Measurements from ENCODE around the gene FASTK. TPM values are rescaled to one million over a fixed set of nuclear protein-coding genes. Genes with fewer than 3 reads are reported as not detected.
A peak's percentile ranks its signal among the peaks of the same experiment; 100 is the strongest.
"Not testable (repeated sequence)": the region's sequence is repeated elsewhere in the genome, so short reads cannot be mapped to it uniquely, and the experiment has no call there.

The FASTK gene
- total RNA-seq, 1 experiment from 2014 or later: 104 TPM

GRCh38 chr7:151056666-151057505, 23.7 kb downstream of the FASTK start:
- DNase-seq (ENCODE audit: low read depth in 1 of 2, low spot score in 2 of 2): no peak
- H3K4me3 ChIP-seq: peak overlapping the region; percentile 47
- H3K27me3 ChIP-seq (replicated peaks): no peaks in the 10 kb centered on the region
- H3K9me3 ChIP-seq (replicated peaks): no peaks in the 10 kb centered on the region
- H3K4me1 ChIP-seq (replicated peaks): peaks cover 33% of the 10 kb centered on the region
- peaks cover 2% of the 10 kb centered on the region for H3K36me3 ChIP-seq
- no peak overlapping the region for H3K27ac ChIP-seq

DNA sequence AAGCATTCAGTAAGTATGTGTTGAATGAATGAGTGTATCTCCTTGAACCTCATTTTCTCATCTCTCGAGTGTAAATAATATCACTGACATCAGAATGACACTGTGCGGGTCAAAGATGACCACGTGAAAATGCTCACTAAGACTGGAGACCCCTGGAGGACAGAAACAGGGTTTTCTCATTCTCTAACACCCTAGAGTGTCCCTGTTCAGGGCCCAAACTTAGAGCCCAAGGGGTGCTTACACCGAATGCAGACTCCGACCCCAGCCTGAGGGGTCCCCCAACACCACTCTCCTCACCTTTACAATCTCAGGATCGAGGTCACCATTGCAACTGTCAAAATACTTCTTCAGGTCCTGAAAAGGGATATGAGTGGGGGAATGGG, 24.3 kb downstream of the FASTK start:
- no peak for DNase-seq (ENCODE audit: low read depth in 1 of 2, low spot score in 2 of 2)

DNA sequence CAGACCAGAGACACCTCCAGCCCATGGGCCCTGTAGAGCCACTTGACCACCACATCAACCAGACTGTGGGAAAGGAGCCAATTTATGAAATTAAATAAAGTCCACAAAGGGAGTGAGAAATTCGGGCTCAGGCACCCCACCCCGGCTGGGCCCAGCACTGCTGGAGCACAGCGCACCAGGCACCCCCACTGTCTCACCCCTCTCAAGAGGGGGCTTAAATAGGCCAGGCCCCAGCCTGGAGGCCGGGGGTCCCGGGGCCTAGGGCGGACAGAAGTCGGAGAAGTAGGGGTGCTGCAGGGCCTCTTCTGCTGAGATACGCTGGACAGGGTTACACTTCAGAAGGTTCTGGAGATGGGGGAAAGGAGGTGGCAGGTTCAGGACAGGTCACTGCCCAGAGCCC, 26.9 kb downstream of the FASTK start:
- Histone ChIP-seq H3K4me1 (replicated peaks) (peaks cover 21% of the 10 kb centered on the region), H3K27me3 (replicated peaks) (peaks cover 10% of the 10 kb centered on the region), H3K27ac (no peak overlapping the region), H3K4me3 (no peak overlapping the region), H3K9me3 (replicated peaks) (no peaks in the 10 kb centered on the region), H3K36me3 (no peaks in the 10 kb centered on the region)
- DNase-seq (ENCODE audit: low read depth in 1 of 2, low spot score in 2 of 2): no peak

More for the DNA sequence above, 24.3 kb downstream of the FASTK start:
- no peaks in the 10 kb centered on the region; the same call in 1 of the 2 replicates for H3K36me3 ChIP-seq
- H3K4me1 ChIP-seq (replicated peaks): peaks cover 32% of the 10 kb centered on the region
- H3K27ac ChIP-seq: no peak overlapping the region
- H3K4me3 ChIP-seq: no peak overlapping the region
- no peaks in the 10 kb centered on the region for H3K9me3 ChIP-seq (replicated peaks)
- H3K27me3 ChIP-seq (replicated peaks): no peaks in the 10 kb centered on the region

- no peak for DNase-seq (ENCODE audit: low read depth in 1 of 2, low spot score in 2 of 2)
- Histone ChIP-seq H3K9me3 (replicated peaks) (no peaks in the 10 kb centered on the region), H3K4me1 (replicated peaks) (peaks cover 15% of the 10 kb centered on the region), H3K27ac (no peak overlapping the region), H3K4me3 (no peak overlapping the region), H3K27me3 (replicated peaks) (peaks cover 10% of the 10 kb centered on the region), H3K36me3 (no peaks in the 10 kb centered on the region)
Observed at GRCh38 chr7:151053096-151053495, 27.5 kb downstream of the FASTK start.

DNA sequence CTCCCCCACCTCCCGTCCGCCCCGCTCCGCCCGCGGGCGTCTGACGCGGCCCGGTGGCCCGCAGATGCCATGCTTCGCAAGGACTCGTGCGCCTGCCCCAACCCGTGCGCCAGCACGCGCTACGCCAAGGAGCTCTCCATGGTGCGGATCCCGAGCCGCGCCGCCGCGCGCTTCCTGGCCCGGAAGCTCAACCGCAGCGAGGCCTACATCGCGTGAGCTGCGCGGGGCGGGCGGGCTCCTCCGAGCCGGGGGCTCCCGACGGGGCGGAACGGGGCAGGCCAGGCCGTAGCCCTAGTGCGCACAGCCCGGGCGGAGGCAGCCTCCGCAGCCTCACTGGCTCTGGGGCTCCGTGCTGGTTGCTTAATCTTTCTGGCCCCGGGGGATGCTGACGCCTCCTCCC, 29.5 kb downstream of the FASTK start:
- peaks cover 10% of the 10 kb centered on the region for H3K27me3 ChIP-seq (replicated peaks)
- H3K27ac ChIP-seq: no peak overlapping the region
- H3K9me3 ChIP-seq (replicated peaks): no peaks in the 10 kb centered on the region
- H3K36me3 ChIP-seq: no peaks in the 10 kb centered on the region; the same call in 1 of the 2 replicates
- peaks cover 8% of the 10 kb centered on the region for H3K4me1 ChIP-seq (replicated peaks)
- no peak overlapping the region for H3K4me3 ChIP-seq
- peak in 1 of 2 experiments; percentile 26 for DNase-seq (ENCODE audit: low read depth in 1 of 2, low spot score in 2 of 2)

DNA sequence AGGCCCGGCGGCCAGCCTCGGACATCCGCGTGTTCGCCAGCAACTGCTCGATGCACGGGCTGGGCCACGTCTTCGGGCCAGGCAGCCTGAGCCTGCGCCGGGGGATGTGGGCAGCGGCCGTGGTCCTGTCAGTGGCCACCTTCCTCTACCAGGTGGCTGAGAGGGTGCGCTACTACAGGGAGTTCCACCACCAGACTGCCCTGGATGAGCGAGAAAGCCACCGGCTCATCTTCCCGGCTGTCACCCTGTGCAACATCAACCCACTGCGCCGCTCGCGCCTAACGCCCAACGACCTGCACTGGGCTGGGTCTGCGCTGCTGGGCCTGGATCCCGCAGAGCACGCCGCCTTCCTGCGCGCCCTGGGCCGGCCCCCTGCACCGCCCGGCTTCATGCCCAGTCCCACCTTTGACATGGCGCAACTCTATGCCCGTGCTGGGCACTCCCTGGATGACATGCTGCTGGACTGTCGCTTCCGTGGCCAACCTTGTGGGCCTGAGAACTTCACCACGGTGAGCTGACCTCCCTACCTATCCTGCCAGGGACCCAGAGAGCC, 31.6 kb downstream of the FASTK start:
- H3K4me1 ChIP-seq (replicated peaks): peaks cover 8% of the 10 kb centered on the region
- peaks cover 2% of the 10 kb centered on the region for H3K36me3 ChIP-seq
- no peak for DNase-seq (ENCODE audit: low read depth in 1 of 2, low spot score in 2 of 2)
- H3K27ac ChIP-seq: no peak overlapping the region
- no peaks in the 10 kb centered on the region for H3K9me3 ChIP-seq (replicated peaks)
- no peak overlapping the region for H3K4me3 ChIP-seq
- H3K27me3 ChIP-seq (replicated peaks): peaks cover 10% of the 10 kb centered on the region

DNA sequence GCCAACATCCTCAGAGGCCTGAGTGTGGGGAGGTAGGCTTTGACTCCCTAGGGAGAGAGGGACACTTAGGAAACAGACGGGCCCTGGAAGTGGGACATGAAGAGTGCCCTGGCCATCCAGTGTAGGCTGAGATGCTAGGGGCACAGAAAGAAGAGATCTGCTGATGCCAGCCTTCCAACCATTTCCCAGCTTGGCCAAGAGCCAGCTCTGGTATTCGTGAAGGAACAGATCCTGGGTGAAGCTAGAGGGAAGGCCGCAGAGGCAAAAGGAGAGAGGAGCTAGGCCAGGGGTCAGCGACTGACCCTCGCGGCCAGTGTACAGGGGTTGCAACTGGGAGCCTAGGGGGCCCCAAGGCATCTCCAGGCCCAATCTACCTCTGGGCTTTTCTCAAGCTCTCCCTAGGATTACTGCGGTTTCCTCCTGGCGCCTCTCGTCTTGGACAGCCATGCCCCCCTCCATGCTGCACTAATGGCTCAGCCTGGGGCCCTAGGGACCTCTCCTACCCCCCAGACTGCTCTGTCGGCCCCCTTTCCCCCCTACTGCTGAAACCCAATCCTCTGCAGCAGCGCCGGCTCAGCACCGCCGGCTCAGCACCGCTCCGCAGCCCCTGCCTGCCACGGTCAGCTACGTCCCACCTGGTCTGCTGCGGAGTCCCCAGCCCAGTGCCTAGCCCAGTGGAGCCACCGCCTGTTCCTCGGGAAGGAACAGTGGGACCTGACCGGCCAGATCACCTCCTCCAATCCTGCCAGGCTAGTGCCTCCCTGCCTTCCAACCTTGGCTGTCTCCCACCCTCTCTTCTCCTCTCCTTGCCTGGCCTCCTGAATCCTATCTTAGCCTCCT, 32.4 kb downstream of the FASTK start, which contains the start of gene ASIC3:
Gene ASIC3 (plus strand): TSS at position 556 of the 840 bp plus-strand sequence. CDS start 355 bp downstream, outside the sequence.
- Histone ChIP-seq H3K4me3 (no peak within 1 kb of the TSS), H3K27me3 (replicated peaks) (peaks cover 10% of the 10 kb centered on the region), H3K27ac (no peak within 1 kb of the TSS)

GRCh38 chr7:151046603-151047573, 33.7 kb downstream of the FASTK start:
- Histone ChIP-seq H3K9me3 (replicated peaks) (no peaks in the 10 kb centered on the region), H3K27me3 (replicated peaks) (peaks cover 10% of the 10 kb centered on the region), H3K27ac (no peak overlapping the region), H3K36me3 (peaks cover 4% of the 10 kb centered on the region), H3K4me1 (replicated peaks) (peaks cover 8% of the 10 kb centered on the region), H3K4me3 (no peak overlapping the region)
- no peak for DNase-seq (ENCODE audit: low read depth in 1 of 2, low spot score in 2 of 2)

More for the DNA sequence above, 32.4 kb downstream of the FASTK start, which contains the start of gene ASIC3:
- Histone ChIP-seq H3K9me3 (replicated peaks) (no peaks in the 10 kb centered on the region), H3K36me3 (peaks cover 4% of the 10 kb centered on the region), H3K4me1 (replicated peaks) (peaks cover 8% of the 10 kb centered on the region)
- no peak for DNase-seq (ENCODE audit: low read depth in 1 of 2, low spot score in 2 of 2)

DNA sequence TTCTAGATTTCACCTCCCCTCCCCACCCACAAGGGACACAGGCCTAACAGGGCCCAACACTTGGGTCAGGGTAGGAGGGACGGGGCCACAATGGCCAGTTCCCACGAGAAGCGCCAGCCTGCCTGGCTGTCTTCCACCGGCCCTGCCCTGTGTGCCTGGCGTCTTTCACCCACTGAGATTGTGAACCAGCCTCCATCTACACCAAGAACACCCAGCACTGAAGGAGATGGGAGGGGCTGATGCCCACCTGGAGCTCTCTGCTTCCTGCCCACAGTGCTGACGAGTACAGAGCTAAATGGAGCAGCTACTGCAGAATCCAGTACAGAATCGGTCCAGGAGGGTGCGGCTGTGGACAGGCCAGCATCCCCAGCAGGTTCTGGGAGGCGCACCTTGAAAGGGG, 34.6 kb downstream of the FASTK start:
- no peak for DNase-seq (ENCODE audit: low read depth in 1 of 2, low spot score in 2 of 2)
- peaks cover 7% of the 10 kb centered on the region for H3K27me3 ChIP-seq (replicated peaks)

DNA sequence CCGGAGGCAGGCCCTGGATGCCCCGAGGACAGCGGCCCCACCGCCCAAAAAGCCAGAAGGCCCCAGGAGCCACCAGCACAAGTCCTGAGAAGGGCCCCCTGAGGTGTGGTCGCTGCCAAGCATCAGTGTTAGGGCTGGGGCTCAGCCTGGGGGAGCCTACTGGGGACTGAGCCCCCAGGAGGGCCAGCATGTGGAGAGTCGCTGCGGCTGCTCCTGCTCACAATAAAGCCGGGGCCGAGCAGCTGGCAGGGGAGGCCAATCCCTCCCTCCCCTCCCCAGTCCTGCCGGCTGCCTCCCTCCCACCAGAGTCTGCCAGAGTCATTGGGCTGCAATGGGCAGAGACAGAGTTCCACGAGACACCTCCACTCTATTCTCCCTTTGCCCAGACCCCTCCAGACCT, 35.3 kb downstream of the FASTK start:
- H3K27ac ChIP-seq: no peak overlapping the region

More for the DNA sequence above, 34.6 kb downstream of the FASTK start:
- Histone ChIP-seq H3K27ac (no peak overlapping the region), H3K4me1 (replicated peaks) (peaks cover 5% of the 10 kb centered on the region), H3K36me3 (peaks cover 4% of the 10 kb centered on the region), H3K4me3 (no peak overlapping the region), H3K9me3 (replicated peaks) (no peaks in the 10 kb centered on the region)

DNA sequence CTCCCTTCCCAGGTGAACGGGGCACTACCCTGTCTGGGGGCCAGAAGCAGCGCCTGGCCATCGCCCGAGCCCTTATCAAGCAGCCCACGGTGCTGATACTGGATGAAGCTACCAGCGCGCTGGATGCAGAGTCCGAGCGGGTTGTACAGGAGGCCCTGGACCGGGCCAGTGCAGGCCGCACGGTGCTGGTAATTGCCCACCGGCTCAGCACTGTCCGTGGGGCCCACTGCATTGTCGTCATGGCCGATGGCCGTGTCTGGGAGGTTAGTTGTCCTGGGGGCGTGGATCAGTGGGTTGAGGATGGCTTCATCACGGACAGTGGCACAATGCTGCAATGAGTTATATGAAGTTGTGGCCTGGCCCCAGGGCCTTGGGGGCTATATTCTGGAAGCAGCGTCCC, 36.6 kb downstream of the FASTK start:
- Histone ChIP-seq H3K27ac (no peak overlapping the region), H3K4me1 (replicated peaks) (peaks cover 20% of the 10 kb centered on the region), H3K27me3 (replicated peaks) (no peaks in the 10 kb centered on the region), H3K4me3 (no peak overlapping the region), H3K9me3 (replicated peaks) (no peaks in the 10 kb centered on the region), H3K36me3 (peaks cover 4% of the 10 kb centered on the region)
- no peak for DNase-seq (ENCODE audit: low read depth in 1 of 2, low spot score in 2 of 2)

More for the DNA sequence above, 35.3 kb downstream of the FASTK start:
- no peak for DNase-seq (ENCODE audit: low read depth in 1 of 2, low spot score in 2 of 2)
- no peaks in the 10 kb centered on the region for H3K9me3 ChIP-seq (replicated peaks)
- H3K27me3 ChIP-seq (replicated peaks): no peaks in the 10 kb centered on the region
- H3K4me1 ChIP-seq (replicated peaks): peaks cover 7% of the 10 kb centered on the region
- H3K4me3 ChIP-seq: no peak overlapping the region
- peaks cover 4% of the 10 kb centered on the region for H3K36me3 ChIP-seq

GRCh38 chr7:151043449-151043848, 37.2 kb downstream of the FASTK start:
- DNase-seq (ENCODE audit: low read depth in 1 of 2, low spot score in 2 of 2); H3K9me3 ChIP-seq (replicated peaks); H3K27ac ChIP-seq; H3K27me3 ChIP-seq (replicated peaks); H3K36me3 ChIP-seq; H3K4me3 ChIP-seq: not testable (repeated sequence)
- H3K4me1 ChIP-seq (replicated peaks): peaks cover 26% of the 10 kb centered on the region
